Hepatocyte (in vitro differentiated cells): Measurements from ENCODE around the gene PICK1.

Experiments
- CTCF ChIP-seq: fragments of 200-600 bp; sonication (generic); IDR thresholded peaks from 2 replicates; pipeline ENCODE4 v1.5.1; 2016; ENCODE audit warnings: antibody characterized with exemption, mild to moderate bottlenecking; ENCODE audit not compliant: poor library complexity
- EZH2 ChIP-seq: fragments of 200-600 bp; sonication (generic); IDR thresholded peaks from 2 replicates; pipeline ENCODE4 v1.6.1; 2016; ENCODE audit warnings: antibody characterized with exemption, mild to moderate bottlenecking, borderline replicate concordance

- no peak for TF ChIP-seq CTCF
- no peak for TF ChIP-seq EZH2
Measured at GRCh38 chr22:38072322-38073149, 15.3 kb downstream of the PICK1 start.
